GM12872 (cell line): Measurements from ENCODE around the gene OPRM1.

Experiments
- CTCF ChIP-seq: IDR thresholded peaks from 3 replicates; pipeline ENCODE4 v1.5.1; 2011; ENCODE audit warnings: low read depth, mild to moderate bottlenecking, low read length, moderate library complexity; ENCODE audit not compliant: insufficient read depth

The OPRM1 gene

GRCh38 chr6:154086510-154086909, 47.5 kb downstream of the OPRM1 start:
- no peak for TF ChIP-seq CTCF

GRCh38 chr6:154092326-154092962, 53.4 kb downstream of the OPRM1 start:
- no peak for TF ChIP-seq CTCF

- no peak for TF ChIP-seq CTCF
Measured at GRCh38 chr6:154093231-154094044, 54.4 kb downstream of the OPRM1 start.

- TF ChIP-seq CTCF: no peak
Measured at GRCh38 chr6:154095571-154095970, 56.5 kb downstream of the OPRM1 start.

GRCh38 chr6:154096316-154096715, 57.3 kb downstream of the OPRM1 start:
- TF ChIP-seq CTCF: no peak

- no peak for TF ChIP-seq CTCF
Measured at GRCh38 chr6:154096834-154097233, 57.8 kb downstream of the OPRM1 start.

GRCh38 chr6:154099211-154099610, 60.2 kb downstream of the OPRM1 start:
- TF ChIP-seq CTCF: no peak
